Spleen (tissue), 11 donors: ENCODE data around the gene HTRA2. TPM values are rescaled to one million over a fixed set of nuclear protein-coding genes. Genes with fewer than 3 reads are reported as not detected.

Experiments
- DNase-seq: peaks from one replicate; pipeline ENCODE4 v3.0.0-alpha.2; 2020
- H3K27ac ChIP-seq, 8 donors: fragments of 200-600 bp; sonication (generic) in 7 of 8; 1 replicate in 4 of 8; 2 replicates in 4 of 8; pipeline versions ENCODE4 v1.5.0 to v1.8.0; 2016 to 2021; ENCODE audit warnings: inconsistent platforms in 4 of 8, mild to moderate bottlenecking in 4 of 8, moderate library complexity in 1 of 8
- H3K27me3 ChIP-seq, 7 donors: fragments of 200-600 bp; sonication (generic) in 6 of 7; replicated peaks in 1 of 7; 1 replicate in 4 of 7; 2 replicates in 3 of 7; pipeline versions ENCODE4 v1.5.0 to v1.8.0; 2016 to 2021; ENCODE audit warnings: inconsistent platforms in 3 of 7, mild to moderate bottlenecking in 1 of 7
- H3K36me3 ChIP-seq, 6 donors: fragments of 200-600 bp; sonication (generic) in 5 of 6; 1 replicate in 4 of 6; 2 replicates in 2 of 6; pipeline versions ENCODE4 v1.5.0 to v1.8.0; 2016 to 2021; ENCODE audit warnings: inconsistent platforms in 2 of 6
- H3K4me1 ChIP-seq, 6 donors: fragments of 200-600 bp; sonication (generic) in 5 of 6; 1 replicate in 3 of 6; 2 replicates in 3 of 6; pipeline versions ENCODE4 v1.5.0 to v1.8.0; 2016 to 2021; ENCODE audit warnings: inconsistent platforms in 3 of 6
- H3K4me3 ChIP-seq, 8 donors: fragments of 200-600 bp; sonication (generic) in 7 of 8; 1 replicate in 4 of 8; 2 replicates in 4 of 8; pipeline versions ENCODE4 v1.5.0 to v1.8.0; 2016 to 2021; ENCODE audit warnings: inconsistent platforms in 4 of 8, mild to moderate bottlenecking in 4 of 8, moderate library complexity in 2 of 8
- H3K9me3 ChIP-seq, 8 donors: fragments of 200-600 bp; sonication (generic) in 7 of 8; 1 replicate in 4 of 8; 2 replicates in 4 of 8; pipeline versions ENCODE4 v1.5.0 to v1.8.0; 2016 to 2021; ENCODE audit warnings: inconsistent platforms in 4 of 8
- POLR2A ChIP-seq, 3 donors: fragments of 450-650 bp; IDR thresholded peaks; one replicate each; pipeline ENCODE4 v1.5.1; 2017; ENCODE audit warnings: antibody characterized with exemption in 3 of 3, mild to moderate bottlenecking in 1 of 3
- POLR2AphosphoS5 ChIP-seq, 3 donors: sonication (generic); formaldehyde crosslinking; IDR thresholded peaks; one replicate each; pipeline ENCODE4 v1.5.1; 2017; ENCODE audit warnings: antibody characterized with exemption in 3 of 3
- WGBS, 5 donors: extraction: QIAGEN DNeasy Blood & Tissue Kit in 3 of 5; methylation state at CpG; one replicate each; pipeline versions ENCODE4 v1.1.5 to v1.1.7; 2013 to 2018; 5-methylcytosine and 5-hydroxymethylcytosine counted together
- intact Hi-C: fragments of 100-400 bp; cut with DNase I; formaldehyde crosslinking; loops from one replicate; pipeline ENCODE4 v1.15.0; 2023; ENCODE audit warnings: low total_unique reads
- polyA plus RNA-seq, 3 donors: library from polyadenylated mRNA; stranded (reverse); fragments of 200-250 nt; gene quantifications; one replicate each; pipeline ENCODE4 v1.2.1, GENCODE V29; 2013
- total RNA-seq, 7 donors: library from RNA; depleted of rRNA in 3 of 7; stranded (reverse); fragments of >200 nt in 3 of 7; fragmentation: NEBNext Ultra II Directional in 4 of 7; extraction: Animal tissue kit (Norgen Biotek cat#: 25700) in 4 of 7; gene quantifications; one replicate each; pipeline versions ENCODE4 v1.1.0 to v1.2.1, GENCODE V29; 2016 to 2021
- TF ChIP-seq, protein P1 (sequence below), 11 experiments: fragments of 200-600 bp in 7 of 11; fragments of 450-650 bp in 4 of 11; sonication (generic) in 4 of 11; IDR thresholded peaks in 8 of 11; conservative IDR thresholded peaks in 3 of 11; 1 replicate in 7 of 11; 2 replicates in 4 of 11; pipeline versions ENCODE4 v1.4.0 to v1.8.0; 2016 to 2021; ENCODE audit warnings: antibody characterized with exemption in 11 of 11, inconsistent platforms in 4 of 11, mild to moderate bottlenecking in 1 of 11
- donor health status: healthy with polysubstance abuse.
- donor health status: DM: no; HTN: no; CAD: no; lungs with moderate emphysema.
- donor health status: DM: no; HTN: no; CAD: no.
- donor health status: Bipolar disorder and iron deficiency.
- donor health status: healthy.
- donor health status: DM: no; HTN: no; CAD: no.
- donor health status: DM: yes; HTN: yes; CAD: no.

HTRA2 gene
- total and polyA plus RNA-seq, 10 donors = 34.2 to 58.7 (median 42.9) TPM

DNA sequence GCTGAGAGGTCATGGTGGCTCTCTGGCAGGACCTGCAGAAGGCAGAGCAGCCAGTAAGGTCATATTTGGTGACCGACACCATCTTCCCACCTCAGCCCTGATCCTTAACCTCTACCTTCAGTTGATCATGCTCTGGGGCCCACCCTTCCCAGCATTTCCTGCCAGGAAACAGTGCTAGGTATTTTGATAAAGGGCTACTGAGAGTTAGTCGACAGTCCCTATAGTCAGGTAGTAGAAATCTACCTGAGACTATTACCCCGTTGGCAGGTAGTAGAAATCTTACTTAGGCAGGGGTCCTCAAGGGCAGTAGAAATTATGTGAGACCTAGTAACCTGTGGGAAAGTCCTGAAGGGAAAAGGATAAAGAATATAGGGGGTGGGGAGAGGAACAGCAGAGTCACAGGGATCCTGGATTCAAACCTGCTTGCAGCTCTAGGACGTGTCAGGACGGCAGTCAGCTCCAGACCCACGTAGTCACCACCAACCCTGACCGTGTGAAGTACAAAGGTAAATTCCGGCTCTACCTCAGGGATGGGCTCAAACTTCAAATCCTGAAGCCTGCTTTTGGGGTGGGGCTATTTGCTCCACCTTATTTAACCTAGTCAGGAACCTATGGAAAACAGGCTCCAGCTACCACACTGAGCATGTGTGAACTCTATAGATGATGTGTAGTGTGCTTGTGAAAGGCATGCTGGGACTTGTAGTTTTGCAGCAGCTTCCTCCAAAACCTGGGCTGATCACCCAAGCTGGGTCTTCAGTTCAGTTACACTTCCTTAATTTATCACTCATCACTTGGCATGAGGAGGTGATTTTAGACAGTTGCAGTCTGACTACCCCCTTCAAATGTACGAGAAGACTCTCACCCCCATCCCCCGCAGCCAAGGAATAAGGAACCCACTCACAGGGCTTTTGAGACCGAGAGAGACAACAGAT is 3.8 kb upstream of the HTRA2 start, which contains the start of gene DQX1:
Gene DQX1 (minus strand): TSS at position 515 of the 932 bp plus-strand sequence. CDS start 502 bp downstream, at position 13.
- no peak for TF ChIP-seq POLR2AphosphoS5 (IDR thresholded peaks at IDR 0.05)
- TF ChIP-seq, protein P1, sequence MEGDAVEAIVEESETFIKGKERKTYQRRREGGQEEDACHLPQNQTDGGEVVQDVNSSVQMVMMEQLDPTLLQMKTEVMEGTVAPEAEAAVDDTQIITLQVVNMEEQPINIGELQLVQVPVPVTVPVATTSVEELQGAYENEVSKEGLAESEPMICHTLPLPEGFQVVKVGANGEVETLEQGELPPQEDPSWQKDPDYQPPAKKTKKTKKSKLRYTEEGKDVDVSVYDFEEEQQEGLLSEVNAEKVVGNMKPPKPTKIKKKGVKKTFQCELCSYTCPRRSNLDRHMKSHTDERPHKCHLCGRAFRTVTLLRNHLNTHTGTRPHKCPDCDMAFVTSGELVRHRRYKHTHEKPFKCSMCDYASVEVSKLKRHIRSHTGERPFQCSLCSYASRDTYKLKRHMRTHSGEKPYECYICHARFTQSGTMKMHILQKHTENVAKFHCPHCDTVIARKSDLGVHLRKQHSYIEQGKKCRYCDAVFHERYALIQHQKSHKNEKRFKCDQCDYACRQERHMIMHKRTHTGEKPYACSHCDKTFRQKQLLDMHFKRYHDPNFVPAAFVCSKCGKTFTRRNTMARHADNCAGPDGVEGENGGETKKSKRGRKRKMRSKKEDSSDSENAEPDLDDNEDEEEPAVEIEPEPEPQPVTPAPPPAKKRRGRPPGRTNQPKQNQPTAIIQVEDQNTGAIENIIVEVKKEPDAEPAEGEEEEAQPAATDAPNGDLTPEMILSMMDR (IDR thresholded peaks at IDR 0.05 in 8 of 11, conservative IDR thresholded peaks at IDR 0.05 in 3 of 11) = no peak
- H3K27me3 ChIP-seq = peaks cover 0 to under 1% (median 0%) of the 10 kb centered on the region in 7 donors
- H3K27ac ChIP-seq = no peak within 1 kb of the TSS
- H3K4me1 ChIP-seq = peaks cover 12 to 41% (median 25%) of the 10 kb centered on the region in 6 donors
- WGBS, 5 donors = 73 to 83% (median 77%) methylated on average over 11 of the region's 11 CpGs
- intact Hi-C loops = no loop called here
- no peaks in the 10 kb centered on the region for H3K9me3 ChIP-seq
- no peak within 1 kb of the TSS for H3K4me3 ChIP-seq
- peaks cover 0 to 42% (median 30%) of the 10 kb centered on the region in 6 donors for H3K36me3 ChIP-seq
- peak; percentile 55 for DNase-seq

DNA sequence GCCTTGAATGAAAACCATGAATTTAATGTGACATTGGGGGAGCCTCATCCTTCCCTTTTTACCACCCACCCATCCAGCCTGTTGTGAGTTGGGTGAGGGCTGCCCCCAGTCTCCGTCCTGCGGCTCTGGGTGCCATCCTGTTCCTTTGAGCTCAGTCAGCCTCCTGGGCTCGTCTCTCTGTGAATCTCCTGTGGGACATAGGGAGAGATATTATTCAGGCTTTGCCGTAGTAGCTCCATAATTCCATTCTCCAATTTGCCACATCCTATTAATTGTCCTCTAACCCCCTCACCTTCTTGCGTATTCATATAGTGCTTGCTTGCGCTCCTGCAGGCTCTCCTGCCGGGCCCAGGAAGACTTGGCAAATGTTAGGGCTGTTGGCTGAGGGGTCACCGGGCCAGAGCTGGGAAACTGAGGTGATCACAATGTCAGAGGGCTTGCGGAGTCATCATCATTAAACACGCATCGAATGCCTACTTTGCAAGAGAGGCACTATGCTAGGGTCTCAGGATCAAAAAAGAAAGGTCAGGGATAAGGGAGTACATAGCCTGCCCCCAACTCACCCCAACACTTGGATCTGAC is 3.0 kb upstream of the HTRA2 start:
- Histone ChIP-seq H3K9me3 (no peaks in the 10 kb centered on the region), H3K4me3 (no peak overlapping the region), H3K27me3 (no peaks in the 10 kb centered on the region), H3K27ac (no peak overlapping the region), H3K4me1 (peaks cover 19 to 48% (median 32%) of the 10 kb centered on the region in 6 donors), H3K36me3 (peaks cover 0 to 47% (median 30%) of the 10 kb centered on the region in 6 donors)
- no peak for DNase-seq
- intact Hi-C loops = no loop called here
- no peak for TF ChIP-seq POLR2A (IDR thresholded peaks at IDR 0.05)
- TF ChIP-seq, protein P1 (IDR thresholded peaks at IDR 0.05 in 8 of 11, conservative IDR thresholded peaks at IDR 0.05 in 3 of 11) = no peak
- TF ChIP-seq POLR2AphosphoS5 (IDR thresholded peaks at IDR 0.05) = no peak
- WGBS, 5 donors = 94 to 99% (median 97%) methylated on average over 11 of the region's 11 CpGs

DNA sequence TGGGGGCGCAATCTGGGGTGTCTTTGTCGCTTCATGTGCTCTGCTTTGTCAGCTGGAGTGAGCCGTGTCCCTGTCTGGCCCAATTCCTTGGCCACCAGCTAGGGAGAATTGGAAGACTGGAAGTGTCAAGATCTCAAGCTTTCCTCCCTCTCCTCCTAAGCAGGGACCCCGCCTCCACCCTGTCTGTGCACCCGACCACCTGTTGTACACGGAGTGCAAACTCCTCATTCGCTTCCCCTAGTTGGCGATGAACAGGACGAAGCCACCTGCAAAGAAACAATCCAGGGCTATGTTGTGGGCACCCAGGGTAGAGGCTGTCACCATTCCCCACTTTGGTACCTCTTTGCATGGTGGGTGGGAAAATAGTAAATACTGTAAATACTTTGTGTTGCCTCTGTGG is 2.0 kb upstream of the HTRA2 start:
- Histone ChIP-seq H3K9me3 (no peaks in the 10 kb centered on the region), H3K27ac (no peak overlapping the region), H3K27me3 (no peaks in the 10 kb centered on the region), H3K36me3 (peaks cover 0 to 57% (median 35%) of the 10 kb centered on the region in 6 donors), H3K4me3 (peak overlapping the region in 1 of 8 donors; percentile 86), H3K4me1 (peaks cover 20 to 58% (median 38%) of the 10 kb centered on the region in 6 donors)
- no peak for DNase-seq
- TF ChIP-seq, protein P1 (IDR thresholded peaks at IDR 0.05 in 8 of 11, conservative IDR thresholded peaks at IDR 0.05 in 3 of 11) = no peak
- no peak for TF ChIP-seq POLR2A (IDR thresholded peaks at IDR 0.05)
- TF ChIP-seq POLR2AphosphoS5 (IDR thresholded peaks at IDR 0.05) = no peak
- intact Hi-C loops = no loop called here
- WGBS, 5 donors = 91 to 98% (median 95%) methylated on average over 9 of the region's 9 CpGs
